Urothelium cell line (cell line): ENCODE data around the gene SKI.
"Not testable (repeated sequence)": the region's sequence is repeated elsewhere in the genome, so short reads cannot be mapped to it uniquely, and the experiment has no call there.

Source experiments
- DNase-seq: peaks from one replicate; pipeline ENCODE4 v3.0.0; 2011; ENCODE audit warnings: low spot score, mixed read lengths
- FAIRE-seq: peaks from 2 replicates; lab custom pipeline; 2011; peaks lifted over from hg19 to GRCh38; lab: Jason Lieb, UNC

Gene SKI

DNA sequence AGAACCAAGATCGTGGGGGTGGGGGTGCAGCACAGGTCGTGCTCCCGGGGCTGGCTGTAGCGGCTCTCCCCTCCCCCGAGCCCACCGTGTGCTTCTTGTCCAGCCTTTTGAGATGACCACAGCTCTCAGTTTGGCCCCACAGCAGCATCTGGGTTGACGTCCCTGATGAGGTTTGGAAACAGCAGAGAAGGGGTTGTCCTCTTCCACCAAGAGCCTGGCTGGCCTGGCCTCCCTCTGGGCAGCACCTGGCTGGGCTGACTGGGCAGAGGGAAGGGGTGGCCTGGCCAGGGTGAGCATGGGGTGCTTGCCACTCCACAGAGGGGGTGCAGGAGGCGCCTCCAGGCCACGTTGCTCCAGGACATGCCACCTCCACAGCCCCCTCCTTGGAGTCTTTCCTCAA is 61.5 kb downstream of the SKI start:
- FAIRE-seq, result no peak
- DNase-seq, result no peak

GRCh38 chr1:2290171-2290578 is 62.1 kb downstream of the SKI start:
- DNase-seq, result peak; percentile 12
- no peak for FAIRE-seq

DNA sequence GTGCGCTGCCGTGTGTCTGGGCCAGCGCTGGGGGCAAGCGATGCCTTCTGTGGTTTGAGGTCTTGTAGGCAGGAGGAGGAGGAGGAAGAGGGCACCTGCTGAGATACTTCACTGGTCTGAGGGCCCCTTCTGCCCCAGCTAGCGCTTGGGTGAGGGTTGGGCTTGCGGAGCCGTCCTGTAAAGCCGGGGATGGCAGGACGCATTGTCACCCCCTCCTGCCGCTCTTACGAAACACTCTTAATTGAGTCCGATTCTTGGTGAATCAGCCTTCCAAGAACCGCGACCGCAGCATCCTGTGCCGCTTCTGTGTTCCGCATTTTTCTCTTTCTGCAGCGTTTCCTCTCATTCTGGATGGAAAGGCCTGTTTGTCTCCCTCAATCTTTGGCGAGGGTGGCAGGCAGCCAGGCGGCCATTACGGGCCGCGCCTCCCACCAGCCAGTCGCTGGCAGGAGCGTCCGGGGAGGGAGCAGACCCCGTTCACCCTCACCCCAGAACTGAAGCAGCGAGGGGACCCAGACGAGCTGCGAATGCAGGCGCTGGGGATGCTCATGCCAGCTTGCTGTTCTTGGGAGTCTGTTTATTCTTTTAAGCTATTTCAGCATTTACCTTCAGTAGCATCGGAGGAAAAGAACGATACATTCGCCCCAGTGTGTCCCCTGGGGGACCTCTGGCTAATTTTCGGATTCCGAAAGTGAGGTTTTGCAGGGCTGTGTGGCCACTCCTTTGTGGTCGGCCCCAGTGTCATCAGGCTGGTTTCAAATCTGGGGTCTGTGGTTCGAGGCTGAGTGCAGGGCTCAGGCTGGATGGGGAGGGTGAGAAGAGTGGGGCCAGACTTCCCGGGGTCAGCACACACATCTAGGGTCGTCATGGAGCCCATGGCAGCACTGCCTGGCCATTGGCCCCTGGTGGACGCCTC is 62.7 kb downstream of the SKI start:
- FAIRE-seq, result peak; percentile 23
- DNase-seq, result peak; percentile 87

GRCh38 chr1:2291577-2291976 is 63.5 kb downstream of the SKI start:
- no peak for FAIRE-seq
- DNase-seq, result no peak

- FAIRE-seq, result no peak
Observed at GRCh38 chr1:2292725-2293450, 64.8 kb downstream of the SKI start.

GRCh38 chr1:2294033-2294724 is 66.1 kb downstream of the SKI start:
- DNase-seq, result no peak
- FAIRE-seq, result no peak

More at GRCh38 chr1:2292725-2293450, 64.8 kb downstream of the SKI start:
- no peak for DNase-seq

DNA sequence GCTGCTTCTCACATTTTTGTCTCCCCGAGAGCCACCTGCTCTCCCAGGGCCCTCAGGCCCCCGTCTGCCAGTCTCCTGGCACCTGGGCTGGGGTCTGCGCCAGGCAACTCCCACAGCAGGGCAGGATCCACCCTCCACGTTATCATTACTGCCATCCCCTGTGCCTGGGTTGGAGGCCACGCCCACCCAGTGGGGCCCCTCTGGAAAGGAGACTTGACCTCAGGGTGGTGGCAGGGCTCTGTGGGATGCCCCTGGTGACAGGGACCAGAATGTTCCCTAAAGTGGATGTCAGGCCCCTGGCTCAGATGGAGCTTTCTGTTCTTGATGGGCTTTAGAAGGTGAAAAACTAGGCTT is 66.6 kb downstream of the SKI start:
- FAIRE-seq (no peak), DNase-seq (no peak)

- no peak for FAIRE-seq
Observed at GRCh38 chr1:2295526-2295925, 67.4 kb downstream of the SKI start.

GRCh38 chr1:2296211-2296610 is 68.1 kb downstream of the SKI start:
- not testable (repeated sequence) for FAIRE-seq

More at GRCh38 chr1:2295526-2295925, 67.4 kb downstream of the SKI start:
- DNase-seq, result no peak

DNA sequence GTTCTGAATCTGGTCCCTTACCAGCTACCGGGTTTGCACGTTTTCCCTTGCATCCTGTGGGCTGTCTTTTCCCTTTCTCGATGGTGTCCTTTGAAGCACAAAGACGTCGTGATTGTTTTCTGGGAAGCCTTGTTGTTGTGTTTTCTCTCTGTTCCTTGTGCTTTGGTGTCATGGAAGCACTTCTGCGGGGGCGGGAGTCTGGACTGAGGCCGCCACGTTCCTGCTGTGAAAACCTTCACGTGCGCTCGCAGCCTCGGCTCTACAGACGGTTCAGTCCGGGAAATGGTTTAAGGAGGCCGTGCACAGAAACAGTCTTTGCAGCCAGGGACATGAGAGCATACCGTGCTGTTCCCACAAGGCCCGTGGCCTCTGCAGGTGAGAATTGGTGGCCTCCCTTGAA is 68.5 kb downstream of the SKI start:
- DNase-seq, result no peak
- FAIRE-seq, result no peak

More at GRCh38 chr1:2296211-2296610, 68.1 kb downstream of the SKI start:
- DNase-seq, result not testable (repeated sequence)

DNA sequence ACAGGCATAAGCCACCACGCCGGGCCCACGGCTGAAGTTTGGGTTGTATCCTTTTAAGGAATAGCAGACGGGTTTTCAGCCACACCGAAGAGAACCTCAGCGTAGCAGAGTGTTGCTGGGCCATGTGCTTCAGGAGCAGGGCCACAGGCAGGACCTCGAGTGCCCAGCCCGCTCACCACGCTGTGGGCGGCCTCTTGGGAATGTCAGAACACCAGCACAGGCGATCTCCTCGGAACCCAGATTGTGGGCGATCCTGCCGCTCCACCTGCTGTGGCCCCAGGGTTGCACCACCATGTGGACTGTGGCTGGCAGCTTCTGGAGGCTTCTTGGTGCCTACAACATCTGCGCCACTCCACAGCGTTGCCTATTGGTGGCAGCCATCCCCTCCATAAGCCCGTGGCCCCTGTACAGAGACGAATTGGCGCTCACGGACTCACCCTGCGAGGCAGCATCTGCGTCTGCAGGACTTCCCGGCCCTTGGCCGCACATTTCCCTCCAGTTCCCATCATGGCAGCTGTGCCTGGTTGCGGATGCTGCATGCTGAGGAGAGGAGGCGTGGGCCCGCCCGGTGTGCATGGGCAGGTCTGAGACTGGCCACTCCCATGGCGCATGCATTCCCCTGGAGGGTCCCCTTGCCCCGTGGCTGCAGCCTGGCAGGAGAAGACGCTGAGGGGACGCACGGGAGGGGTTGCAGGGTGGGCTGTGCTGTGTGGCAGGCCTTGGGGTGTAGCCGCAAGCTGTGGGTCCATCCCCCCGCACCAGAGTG is 69.3 kb downstream of the SKI start:
- DNase-seq (no peak), FAIRE-seq (no peak)

DNA sequence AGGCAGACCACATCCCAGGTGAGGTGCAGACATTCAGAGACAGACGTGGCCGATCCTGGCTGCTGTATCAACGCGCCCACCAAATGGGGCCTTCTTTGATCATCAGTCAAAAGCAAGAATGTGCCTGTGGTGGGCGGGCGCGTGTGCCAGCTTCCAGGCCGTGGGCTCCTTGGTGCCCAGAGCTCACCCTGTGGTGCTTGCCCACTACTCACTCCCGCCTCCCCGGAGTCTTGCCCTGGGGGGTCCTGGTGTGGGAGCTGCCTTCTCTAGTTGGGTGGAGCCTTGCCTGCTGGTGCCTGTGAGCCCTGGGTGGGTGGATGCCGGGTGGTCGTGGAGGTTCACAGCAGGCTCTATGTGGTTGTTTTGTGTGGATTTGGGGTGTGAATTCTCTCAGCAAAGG is 70.6 kb downstream of the SKI start:
- no peak for FAIRE-seq
- DNase-seq, result no peak

GRCh38 chr1:2299131-2299627 is 71.1 kb downstream of the SKI start:
- no peak for FAIRE-seq
- DNase-seq, result no peak

GRCh38 chr1:2300004-2300771 is 72.1 kb downstream of the SKI start:
- DNase-seq, result no peak
- FAIRE-seq, result no peak

- no peak for FAIRE-seq
- DNase-seq, result no peak
Observed at GRCh38 chr1:2300851-2301606, 72.9 kb downstream of the SKI start.

DNA sequence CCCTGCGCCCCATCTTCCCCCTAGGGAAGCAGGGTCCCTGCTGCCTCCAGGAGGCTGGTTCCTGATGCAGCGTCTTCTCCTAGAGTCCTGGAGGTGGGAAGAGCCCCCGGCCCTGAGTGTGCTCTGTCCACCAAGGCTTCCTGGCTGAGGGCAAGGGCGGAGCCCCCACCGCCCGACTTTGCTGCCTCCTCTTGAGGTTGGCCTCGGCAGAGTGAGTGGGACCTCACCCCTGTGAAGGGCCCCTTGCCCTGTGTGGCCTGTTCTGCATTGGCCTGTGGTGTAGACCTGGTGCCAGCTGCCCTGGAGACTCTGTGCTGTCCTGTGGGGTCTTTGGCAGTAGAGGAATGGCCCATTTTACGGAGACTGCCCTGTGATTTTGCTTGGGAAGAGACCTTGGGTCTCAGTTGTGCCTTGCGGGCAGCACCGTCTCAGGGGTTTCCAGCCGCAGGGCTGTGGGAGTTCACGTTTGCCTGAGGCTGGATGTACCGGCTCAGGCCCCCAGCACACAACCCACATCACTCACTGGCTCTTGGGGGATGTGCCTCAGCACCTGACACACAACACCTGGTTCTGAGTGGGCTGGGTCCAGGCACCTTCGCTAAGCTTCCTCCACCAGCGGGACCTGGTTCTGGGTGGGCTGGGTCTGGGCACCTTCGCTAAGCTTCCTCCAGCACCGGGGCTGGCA is 73.6 kb downstream of the SKI start:
- FAIRE-seq (no peak), DNase-seq (no peak)

GRCh38 chr1:2302292-2302925 is 74.3 kb downstream of the SKI start:
- FAIRE-seq (no peak), DNase-seq (no peak)
